22Rv1 (cell line): ENCODE data around the gene SULT1E1.

ENCODE experiments used
- ZFX ChIP-seq: fragments of 450-650 bp; IDR thresholded peaks from 2 replicates; pipeline ENCODE4 v1.6.1; 2017; ENCODE audit warnings: antibody characterized with exemption, borderline replicate concordance
- TF ChIP-seq, protein P1 (sequence below): fragments of 450-650 bp; IDR thresholded peaks from 2 replicates; pipeline ENCODE4 v1.5.1; 2017; ENCODE audit warnings: mild to moderate bottlenecking

- TF ChIP-seq, protein P1, sequence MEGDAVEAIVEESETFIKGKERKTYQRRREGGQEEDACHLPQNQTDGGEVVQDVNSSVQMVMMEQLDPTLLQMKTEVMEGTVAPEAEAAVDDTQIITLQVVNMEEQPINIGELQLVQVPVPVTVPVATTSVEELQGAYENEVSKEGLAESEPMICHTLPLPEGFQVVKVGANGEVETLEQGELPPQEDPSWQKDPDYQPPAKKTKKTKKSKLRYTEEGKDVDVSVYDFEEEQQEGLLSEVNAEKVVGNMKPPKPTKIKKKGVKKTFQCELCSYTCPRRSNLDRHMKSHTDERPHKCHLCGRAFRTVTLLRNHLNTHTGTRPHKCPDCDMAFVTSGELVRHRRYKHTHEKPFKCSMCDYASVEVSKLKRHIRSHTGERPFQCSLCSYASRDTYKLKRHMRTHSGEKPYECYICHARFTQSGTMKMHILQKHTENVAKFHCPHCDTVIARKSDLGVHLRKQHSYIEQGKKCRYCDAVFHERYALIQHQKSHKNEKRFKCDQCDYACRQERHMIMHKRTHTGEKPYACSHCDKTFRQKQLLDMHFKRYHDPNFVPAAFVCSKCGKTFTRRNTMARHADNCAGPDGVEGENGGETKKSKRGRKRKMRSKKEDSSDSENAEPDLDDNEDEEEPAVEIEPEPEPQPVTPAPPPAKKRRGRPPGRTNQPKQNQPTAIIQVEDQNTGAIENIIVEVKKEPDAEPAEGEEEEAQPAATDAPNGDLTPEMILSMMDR, result no peak
- TF ChIP-seq ZFX, result no peak
Observed at GRCh38 chr4:69800599-69800998, 59.3 kb downstream of the SULT1E1 start.
